Adrenal gland (tissue), 12 donors: ENCODE results near the gene IGSF22. TPM values are rescaled to one million over a fixed set of nuclear protein-coding genes. Genes with fewer than 3 reads are reported as not detected.

Source experiments
- DNase-seq, 7 donors: peaks; one replicate each; pipeline ENCODE4 v3.0.0-alpha.2; 2019 to 2020
- H3K27ac ChIP-seq, 5 donors: fragments of 200-600 bp; sonication (generic) in 4 of 5; 1 replicate in 3 of 5; 2 replicates in 2 of 5; pipeline versions ENCODE4 v1.5.1 to v1.8.0; 2016 to 2020; ENCODE audit warnings: mild to moderate bottlenecking in 1 of 5
- H3K27me3 ChIP-seq: fragments of 200-600 bp; 2 replicates; pipeline ENCODE4 v1.8.0; 2021
- H3K36me3 ChIP-seq, 2 donors: fragments of 200-600 bp; replicated peaks in 1 of 2; 1 replicate in 1 of 2; 2 replicates in 1 of 2; pipeline versions ENCODE4 v1.5.1 to v1.8.0; 2018 to 2022
- H3K4me1 ChIP-seq, 2 donors: fragments of 200-600 bp; replicated peaks in 1 of 2; 1 replicate in 1 of 2; 2 replicates in 1 of 2; pipeline versions ENCODE4 v1.5.1 to v1.8.0; 2018 to 2021
- H3K4me3 ChIP-seq, 4 donors: fragments of 200-600 bp; sonication (generic) in 3 of 4; one replicate each; pipeline ENCODE4 v1.5.1; 2016 to 2018
- H3K9me3 ChIP-seq, 3 donors: fragments of 200-600 bp; sonication (generic) in 1 of 3; replicated peaks in 1 of 3; 1 replicate in 2 of 3; 2 replicates in 1 of 3; pipeline versions ENCODE4 v1.5.1 to v1.8.0; 2016 to 2021
- POLR2A ChIP-seq, 2 donors: fragments of 450-650 bp; IDR thresholded peaks; one replicate each; pipeline ENCODE4 v1.6.1; 2017; ENCODE audit warnings: antibody characterized with exemption in 2 of 2, mild to moderate bottlenecking in 2 of 2, moderate library complexity in 1 of 2
- WGBS, 4 donors: extraction: QIAGEN DNeasy Blood & Tissue Kit in 2 of 4; methylation state at CpG; one replicate each; pipeline versions ENCODE4 v1.1.5 to v1.1.7; 2013 to 2017; 5-methylcytosine and 5-hydroxymethylcytosine counted together
- intact Hi-C, 2 donors: fragments of 100-400 bp; cut with DNase I; formaldehyde crosslinking; loops; one replicate each; pipeline versions ENCODE4 v1.14.1 to v1.15.0; 2022 to 2023
- polyA plus RNA-seq, 3 donors: library from polyadenylated mRNA; stranded (reverse); fragments of 200-250 nt in 2 of 3; fragments of 350-450 nt in 1 of 3; fragmentation: Illumina TruSeq in 1 of 3; extraction: RNeasy Lipid Tissue Mini Kit (QIAGEN cat#74804) in 1 of 3; gene quantifications; one replicate each; pipeline ENCODE4 v1.2.3, GENCODE V29; 2013 to 2014
- total RNA-seq, 9 donors: library from RNA; depleted of rRNA in 4 of 9; stranded (reverse); fragments of >200 nt in 4 of 9; fragments of 120-200 nt in 1 of 9; fragmentation: NEBNext Ultra II Directional in 1 of 9; extraction: Animal tissue kit (Norgen Biotek cat#: 25700) in 1 of 9; gene quantifications; one replicate each; pipeline versions ENCODE4 v1.1.0 to v1.2.4, GENCODE V29; 2013 to 2023
- TF ChIP-seq, protein P1 (sequence below), 6 experiments: fragments of 450-650 bp in 4 of 6; fragments of 200-600 bp in 2 of 6; sonication (generic) in 1 of 6; IDR thresholded peaks; 1 replicate in 5 of 6; 2 replicates in 1 of 6; pipeline versions ENCODE4 v1.5.1 to v1.8.0; 2016 to 2021; ENCODE audit warnings: antibody characterized with exemption in 6 of 6, mild to moderate bottlenecking in 2 of 6, moderate library complexity in 1 of 6
- donor health status: healthy with polysubstance abuse.
- donor health status: Bipolar disorder and iron deficiency.
- donor health status: DM: yes; HTN: yes; CAD: no.
- donor health status: DM: no; HTN: no; CAD: no.
- donor health status: DM: no; HTN: no; CAD: no.
- donor health status: DM: yes; HTN: yes; CAD: no.

IGSF22 gene
- total and polyA plus RNA-seq, 12 donors = 0.10 to 2.0 (median 0.97) TPM; not detected in 3

DNA sequence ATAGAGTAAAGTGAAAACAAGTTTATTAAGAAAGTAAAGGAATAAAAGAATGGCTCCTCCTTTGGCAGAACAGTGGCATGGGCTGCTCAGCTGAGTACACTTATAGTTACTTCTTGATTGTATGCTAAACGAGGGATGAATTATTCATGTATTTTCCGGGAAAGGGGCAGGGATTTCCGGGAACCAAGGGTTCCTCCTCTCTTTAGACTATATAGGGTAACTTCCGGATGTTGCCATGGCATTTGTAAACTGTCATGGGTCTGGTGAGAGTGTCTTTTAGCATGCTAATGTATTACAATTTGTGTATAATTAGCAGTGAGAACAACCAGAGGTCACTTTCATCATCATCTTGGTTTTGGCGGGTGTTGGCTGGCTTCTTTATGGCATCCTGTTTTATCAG lies 68.3 kb downstream of the IGSF22 start:
- Histone ChIP-seq H3K4me1 (no peaks in the 10 kb centered on the region), H3K4me3 (no peak overlapping the region), H3K9me3 (no peaks in the 10 kb centered on the region), H3K27me3 (no peaks in the 10 kb centered on the region), H3K36me3 (no peaks in the 10 kb centered on the region), H3K27ac (no peak overlapping the region)
- no peak for DNase-seq
- no peak for TF ChIP-seq POLR2A (IDR thresholded peaks at IDR 0.05)
- TF ChIP-seq, protein P1, sequence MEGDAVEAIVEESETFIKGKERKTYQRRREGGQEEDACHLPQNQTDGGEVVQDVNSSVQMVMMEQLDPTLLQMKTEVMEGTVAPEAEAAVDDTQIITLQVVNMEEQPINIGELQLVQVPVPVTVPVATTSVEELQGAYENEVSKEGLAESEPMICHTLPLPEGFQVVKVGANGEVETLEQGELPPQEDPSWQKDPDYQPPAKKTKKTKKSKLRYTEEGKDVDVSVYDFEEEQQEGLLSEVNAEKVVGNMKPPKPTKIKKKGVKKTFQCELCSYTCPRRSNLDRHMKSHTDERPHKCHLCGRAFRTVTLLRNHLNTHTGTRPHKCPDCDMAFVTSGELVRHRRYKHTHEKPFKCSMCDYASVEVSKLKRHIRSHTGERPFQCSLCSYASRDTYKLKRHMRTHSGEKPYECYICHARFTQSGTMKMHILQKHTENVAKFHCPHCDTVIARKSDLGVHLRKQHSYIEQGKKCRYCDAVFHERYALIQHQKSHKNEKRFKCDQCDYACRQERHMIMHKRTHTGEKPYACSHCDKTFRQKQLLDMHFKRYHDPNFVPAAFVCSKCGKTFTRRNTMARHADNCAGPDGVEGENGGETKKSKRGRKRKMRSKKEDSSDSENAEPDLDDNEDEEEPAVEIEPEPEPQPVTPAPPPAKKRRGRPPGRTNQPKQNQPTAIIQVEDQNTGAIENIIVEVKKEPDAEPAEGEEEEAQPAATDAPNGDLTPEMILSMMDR (IDR thresholded peaks at IDR 0.05) = no peak
- intact Hi-C loops = no loop called here
- 70 to 80% (median 73%) methylated on average over 5 of the region's 5 CpGs for WGBS, 4 donors

Other genes with a start within 250 kb of the IGSF22 start
- 100 to 1,000 TPM in 4 of 9 donors, 10 to 100 TPM in 5; 56.4 to 263 (median 74.3) TPM for gene TSG101, start 199.2 kb downstream of the IGSF22 start, total RNA-seq
- 100 to 1,000 TPM in 1 of 3 donors, 10 to 100 TPM in 2; 33.1 to 208 (median 37.2) TPM for gene TSG101, start 199.2 kb downstream of the IGSF22 start, polyA plus RNA-seq
- gene UEVLD, start 137.5 kb downstream of the IGSF22 start, total RNA-seq = 10 to 100 TPM in 8 of 9 donors, 1 to 10 TPM in 1; 9.6 to 32.8 (median 25.9) TPM
- gene UEVLD, start 137.5 kb downstream of the IGSF22 start, polyA plus RNA-seq = 10 to 100 TPM in 1 of 3 donors, 1 to 10 TPM in 2; 4.1 to 29.4 (median 6.0) TPM
- gene MISFA, start 126.4 kb downstream of the IGSF22 start, total RNA-seq = 10 to 100 TPM in 2 of 9 donors, 1 to 10 TPM in 4, under 1 TPM in 1, not detected in 2; 0.55 to 17.3 (median 3.7) TPM
- 1 to 10 TPM; 1.8 to 8.7 (median 3.7) TPM for gene MISFA, start 126.4 kb downstream of the IGSF22 start, polyA plus RNA-seq
- gene SPTY2D1, start 91.8 kb downstream of the IGSF22 start, total RNA-seq = 10 to 100 TPM; 11.1 to 36.8 (median 18.7) TPM
- gene SPTY2D1, start 91.8 kb downstream of the IGSF22 start, polyA plus RNA-seq = 10 to 100 TPM in 1 of 3 donors, 1 to 10 TPM in 2; 2.5 to 44.5 (median 3.1) TPM
- 10 to 100 TPM in 3 of 9 donors, 1 to 10 TPM in 6; 3.7 to 22.7 (median 9.3) TPM for gene TMEM86A, start 27.4 kb downstream of the IGSF22 start, total RNA-seq
- 1 to 10 TPM; 1.8 to 3.2 (median 3.2) TPM for gene TMEM86A, start 27.4 kb downstream of the IGSF22 start, polyA plus RNA-seq
- gene PTPN5, start 65.6 kb upstream of the IGSF22 start, total RNA-seq = under 1 TPM in 7 of 9 donors, not detected in 2; 0.06 to 0.44 (median 0.28) TPM
- 1 to 10 TPM in 1 of 3 donors, under 1 TPM in 2; 0.15 to 1.3 (median 0.67) TPM for gene PTPN5, start 65.6 kb upstream of the IGSF22 start, polyA plus RNA-seq
- not detected for gene MRGPRX1, start 213.2 kb upstream of the IGSF22 start, total RNA-seq
- gene MRGPRX1, start 213.2 kb upstream of the IGSF22 start, polyA plus RNA-seq = not detected